Nucleus accumbens (tissue), 56 donors: ENCODE data around the gene CHD5.

ENCODE experiments used
- DNase-seq, 56 donors: peaks; one replicate each; lab custom pipeline; 2025; lab: John Stamatoyannopoulos, UW

Gene CHD5

DNA sequence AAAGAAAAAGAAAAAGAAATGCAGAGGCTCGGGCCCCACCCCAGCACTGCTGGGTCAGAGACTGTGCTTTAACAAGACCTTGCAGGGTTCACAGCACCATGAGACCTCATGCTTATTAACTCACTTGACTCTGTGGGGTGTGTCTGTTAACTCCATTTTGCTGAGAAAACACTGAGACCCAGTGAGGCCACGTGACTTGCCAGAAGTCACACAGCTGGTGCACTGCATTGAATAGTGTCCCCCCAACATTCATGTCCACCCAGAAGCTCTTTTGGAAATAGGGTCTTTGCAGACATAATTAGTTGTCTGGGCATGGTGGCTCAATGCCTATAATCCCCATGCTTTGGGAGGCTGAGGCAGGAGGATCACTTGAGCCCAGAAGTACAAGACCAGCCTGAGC, 39.7 kb downstream of the CHD5 start:
- no peak for DNase-seq

DNA sequence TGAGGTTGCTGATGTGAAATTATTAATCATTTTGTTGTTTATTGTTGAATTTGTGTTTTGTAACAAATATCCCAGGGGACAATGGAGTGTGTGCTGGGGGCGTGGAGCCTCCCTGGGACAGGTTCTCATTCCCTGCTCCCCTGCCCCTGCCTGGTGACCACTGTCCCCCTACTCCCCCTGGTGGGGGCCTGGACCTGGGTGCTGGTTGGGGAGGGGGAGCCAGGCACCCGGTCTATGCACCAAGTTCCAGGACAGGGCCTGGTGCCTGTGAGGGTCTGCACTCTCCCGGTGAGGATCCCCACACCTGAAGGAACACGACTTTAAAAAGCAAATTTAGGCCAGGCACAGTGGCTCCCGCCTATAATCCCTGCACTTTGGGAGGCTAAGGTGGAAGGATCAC, 42.4 kb downstream of the CHD5 start:
- no peak for DNase-seq

- DNase-seq, result no peak
Measured at GRCh38 chr1:6136516-6137220, 43.5 kb downstream of the CHD5 start.

DNA sequence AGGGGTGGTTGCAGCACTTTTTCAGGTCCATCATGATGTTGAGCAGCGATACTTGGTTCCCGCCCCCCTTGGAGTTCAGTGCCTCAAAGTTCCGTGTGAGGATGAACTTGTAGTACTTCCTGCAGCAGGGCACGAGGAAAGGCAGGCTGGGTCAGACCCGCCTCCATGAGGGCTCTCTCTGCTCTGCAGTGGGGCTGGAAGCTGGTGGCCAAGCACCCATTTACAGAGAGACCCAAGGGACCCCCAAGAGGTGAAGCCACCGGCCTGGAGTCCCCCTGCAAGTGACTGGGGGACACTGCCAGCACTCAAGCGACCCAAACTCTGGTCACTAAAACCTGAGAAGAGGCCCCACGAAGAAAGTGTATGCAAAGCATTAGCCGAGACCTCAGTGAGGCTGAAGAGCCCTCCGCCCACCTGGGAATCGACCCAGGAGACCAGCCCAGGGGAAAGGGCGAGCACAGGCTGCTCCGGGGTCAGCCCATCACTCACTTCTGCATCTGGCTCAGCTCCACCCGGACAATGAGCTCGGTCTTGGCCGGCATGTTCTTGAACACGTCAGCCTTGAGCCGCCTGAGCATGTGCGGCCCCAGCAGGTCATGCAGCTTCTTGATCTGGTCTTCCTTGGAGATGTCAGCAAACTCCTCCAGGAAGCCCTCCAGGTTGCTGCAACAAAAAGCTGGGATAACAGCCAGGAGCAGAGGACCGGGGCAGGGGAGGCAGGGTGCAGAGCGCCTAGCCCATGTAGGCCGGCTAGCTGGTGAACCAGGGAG, 45.2 kb downstream of the CHD5 start:
- DNase-seq, result no peak

DNA sequence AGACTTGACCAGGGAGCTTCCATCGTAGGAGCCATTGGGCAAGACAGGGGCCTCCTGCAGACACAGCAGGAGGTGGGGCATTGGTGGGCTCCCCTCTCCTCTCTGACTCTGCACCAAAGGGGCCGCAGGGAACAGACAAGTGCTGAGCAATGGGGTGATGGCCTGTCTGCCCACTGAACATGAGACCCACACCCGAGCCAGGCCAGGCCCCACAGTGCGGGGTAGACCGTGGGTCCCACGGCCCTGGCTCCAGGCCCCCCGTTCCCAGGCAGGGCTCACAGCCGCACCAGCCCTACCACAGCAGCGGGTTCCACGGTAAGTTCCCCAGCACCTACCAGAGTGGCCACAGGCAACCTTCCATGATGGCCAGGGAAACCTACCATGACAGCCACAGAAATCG, 45.9 kb downstream of the CHD5 start:
- DNase-seq, result no peak

DNA sequence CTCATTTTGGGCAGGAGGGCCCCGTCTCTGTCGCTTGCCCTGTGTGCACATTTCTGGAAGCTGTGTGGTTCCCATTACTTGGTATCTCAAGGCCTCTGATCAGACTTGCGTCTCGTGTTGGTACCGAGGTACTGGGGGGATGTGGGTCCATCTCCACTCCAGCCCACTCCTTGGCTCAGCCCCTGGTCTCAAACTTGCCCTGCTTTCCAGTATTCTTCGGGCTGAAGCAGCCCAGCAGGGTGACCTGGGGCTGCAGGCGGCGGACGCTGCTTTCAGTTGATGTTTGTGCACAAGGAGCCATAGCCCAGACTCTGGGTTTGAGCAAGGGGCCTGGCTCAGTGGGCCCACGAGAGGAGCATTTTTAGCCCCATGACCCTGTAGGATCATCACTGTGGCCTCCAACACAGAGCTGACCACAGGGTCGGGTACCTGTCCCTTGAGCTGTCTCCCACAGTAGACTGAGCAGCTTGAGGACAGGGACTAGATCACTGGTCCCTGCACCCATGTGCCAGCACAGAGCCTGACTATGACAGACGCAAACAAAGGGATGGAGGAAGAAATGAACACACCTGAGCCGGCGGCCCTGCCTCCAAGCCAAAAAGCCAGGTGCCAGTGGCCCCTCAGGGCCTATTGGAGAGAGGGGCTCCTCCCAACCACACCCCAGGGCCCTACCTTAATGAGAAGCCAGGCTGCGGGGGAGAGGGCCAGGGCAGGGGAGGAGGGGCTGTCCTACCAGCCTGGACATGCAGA, 46.8 kb downstream of the CHD5 start:
- no peak for DNase-seq

DNA sequence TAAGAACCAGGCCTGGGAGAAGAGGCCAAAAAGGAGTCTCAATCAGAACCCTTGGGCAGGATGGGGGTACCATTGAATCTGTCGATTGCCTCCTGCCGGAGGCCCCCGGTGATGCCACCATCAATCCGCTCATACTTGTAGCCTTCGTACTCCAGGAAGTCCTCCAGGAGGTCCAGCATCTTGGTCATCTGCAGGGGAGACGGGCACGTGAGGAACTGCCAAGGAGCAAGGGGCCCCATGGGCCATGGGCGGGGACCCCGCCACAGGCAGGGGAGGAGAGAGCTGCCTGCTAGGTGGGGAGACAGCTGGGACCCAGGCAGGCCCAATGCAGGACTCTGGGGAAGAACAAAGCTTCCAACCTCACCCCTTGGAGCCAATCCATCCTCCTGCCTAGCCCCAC, 48.6 kb downstream of the CHD5 start:
- DNase-seq, result no peak

GRCh38 chr1:6130596-6130995, 49.5 kb downstream of the CHD5 start:
- DNase-seq, result no peak

DNA sequence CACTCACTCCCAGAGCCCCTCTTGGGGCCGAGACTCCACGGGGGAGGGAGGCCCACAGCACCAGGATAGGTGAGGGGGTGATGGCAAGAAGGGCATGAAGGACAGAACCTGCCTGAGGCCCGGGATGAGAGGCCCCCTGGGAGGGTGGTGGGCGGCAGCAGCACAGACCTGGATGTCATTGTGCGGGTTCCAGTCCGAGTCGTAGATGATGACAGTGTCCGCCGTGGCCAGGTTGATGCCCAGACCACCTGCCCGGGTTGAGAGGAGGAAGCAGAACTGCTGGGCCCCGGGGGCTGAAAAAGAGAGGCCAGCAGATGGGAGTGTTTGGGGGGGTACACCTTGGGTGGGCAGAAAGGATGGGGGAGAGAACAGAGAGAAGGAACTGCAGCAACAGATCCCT, 50.1 kb downstream of the CHD5 start:
- DNase-seq, result no peak

DNA sequence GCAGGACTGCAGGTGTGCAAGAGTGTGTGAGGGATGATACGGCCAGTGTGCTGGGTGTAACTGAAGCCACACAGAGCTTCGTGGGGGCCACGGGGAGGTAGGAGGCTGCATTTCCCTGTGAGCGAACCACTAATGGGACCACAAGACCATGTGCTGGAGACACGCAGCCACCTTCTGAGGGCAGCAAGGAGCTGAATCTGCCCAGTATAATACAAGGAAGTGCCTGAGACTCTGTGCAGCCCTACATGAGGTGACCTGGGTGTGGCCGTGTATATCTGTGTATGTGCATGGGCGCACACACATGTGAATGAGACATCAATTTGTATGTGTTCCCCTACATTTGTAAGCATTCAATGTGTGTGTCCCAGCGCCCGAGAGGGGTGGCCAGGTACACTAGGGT, 50.8 kb downstream of the CHD5 start:
- no peak for DNase-seq

- DNase-seq, result no peak
Measured at GRCh38 chr1:6128276-6129081, 51.6 kb downstream of the CHD5 start.

DNA sequence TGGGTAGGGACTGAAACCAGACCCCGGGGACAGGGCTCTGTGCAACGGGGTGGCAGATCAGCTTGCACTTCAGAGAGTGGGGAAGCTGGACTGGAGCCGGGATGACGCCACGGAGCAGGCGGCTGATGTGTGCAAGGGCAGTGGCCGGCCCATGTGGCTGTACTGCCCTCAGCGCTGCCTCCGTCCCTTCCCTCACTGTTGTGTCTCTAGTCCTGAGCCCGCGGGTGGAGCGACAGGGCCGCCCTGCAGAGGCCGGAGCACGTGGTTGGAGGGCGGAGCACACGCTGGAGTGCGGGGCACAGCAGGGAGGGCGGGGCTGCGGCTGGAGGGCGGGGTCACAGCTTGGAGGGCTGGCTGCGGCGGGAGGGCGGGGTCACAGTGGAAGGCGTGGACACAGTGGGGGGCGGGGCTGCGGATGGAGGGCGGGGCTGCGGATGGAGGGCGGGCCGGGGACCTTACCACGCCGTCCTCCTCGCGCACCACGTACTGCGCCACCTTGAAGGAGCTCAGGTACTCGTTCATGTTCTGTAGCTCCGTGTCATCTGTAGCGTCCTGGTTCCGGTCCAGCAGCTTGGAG, 52.4 kb downstream of the CHD5 start:
- peak in 19 of 56 donors; percentile 2 to 70 (median 22) for DNase-seq

- DNase-seq, result no peak
Measured at GRCh38 chr1:6126521-6127067, 53.5 kb downstream of the CHD5 start.

- no peak for DNase-seq
Measured at GRCh38 chr1:6126028-6126427, 54.1 kb downstream of the CHD5 start.

DNA sequence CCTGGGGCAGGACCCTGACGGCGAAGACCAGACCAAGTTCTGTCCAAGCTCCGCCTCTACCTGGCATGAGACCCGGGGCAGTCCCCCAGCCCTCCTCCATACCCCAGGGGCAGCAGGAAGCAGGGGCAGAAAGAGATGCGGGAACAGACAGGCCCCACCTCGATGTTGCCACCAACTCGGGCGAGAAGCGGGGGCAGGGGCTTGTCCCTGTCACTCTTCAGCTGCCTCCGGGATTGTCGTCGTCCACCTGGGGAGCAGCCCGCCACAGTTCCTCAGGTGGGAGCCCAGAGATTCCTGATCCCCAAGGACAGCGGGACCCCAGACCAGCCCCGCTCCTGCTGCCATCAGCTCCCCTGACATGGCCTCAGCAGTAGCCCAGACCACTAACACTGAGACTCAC, 54.8 kb downstream of the CHD5 start:
- DNase-seq, result no peak

DNA sequence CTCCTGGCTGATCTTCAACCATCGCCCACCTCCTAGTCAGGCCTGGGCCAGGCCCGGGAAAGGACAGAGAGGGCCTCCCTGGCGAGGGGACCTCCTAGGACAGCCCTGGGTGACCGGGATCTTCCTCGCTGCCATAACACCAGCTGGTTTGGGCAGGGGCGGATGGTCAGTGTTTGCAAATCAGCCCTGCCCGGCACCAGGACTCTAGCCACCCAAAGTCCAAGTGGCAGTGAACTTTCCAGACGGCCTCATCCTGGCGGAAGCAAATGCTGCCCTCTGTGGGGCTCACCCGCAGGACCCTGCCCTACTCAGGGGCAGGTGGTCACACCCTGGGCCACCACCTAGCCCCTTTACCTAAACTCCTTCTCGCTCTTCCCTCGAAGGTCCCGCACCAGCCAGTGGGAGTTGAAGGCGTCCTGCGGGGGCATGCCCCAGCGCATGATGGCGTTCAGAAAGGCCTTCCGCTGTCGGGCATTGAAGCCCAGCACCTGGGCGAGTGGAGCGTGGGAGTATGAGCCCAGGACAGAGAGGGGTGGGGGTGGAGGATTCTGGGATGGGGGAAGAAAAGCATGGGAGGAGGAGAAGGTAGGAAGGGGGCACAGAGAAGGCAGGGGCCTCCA, 55.3 kb downstream of the CHD5 start:
- DNase-seq, result no peak

GRCh38 chr1:6124341-6124740, 55.8 kb downstream of the CHD5 start:
- no peak for DNase-seq

DNA sequence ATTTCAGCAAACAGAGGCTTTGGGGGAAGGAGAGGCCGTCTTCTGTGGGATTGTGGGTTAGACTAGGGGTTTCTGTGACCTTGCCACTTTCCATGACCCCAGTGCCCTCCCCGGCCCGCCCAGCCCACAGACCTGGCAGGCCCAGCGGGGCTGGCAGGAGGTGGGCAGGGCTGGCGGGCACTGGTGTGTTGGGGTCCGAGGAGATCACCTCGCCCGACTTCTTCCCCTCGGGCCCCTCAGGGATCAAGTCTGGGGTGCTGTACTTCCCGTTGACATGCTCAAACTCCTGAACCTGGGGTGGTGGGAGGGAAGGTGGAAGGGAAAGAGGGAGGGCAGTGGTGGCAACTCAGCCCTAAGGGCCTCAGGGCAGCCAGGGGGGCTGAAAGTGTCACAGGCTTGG, 56.3 kb downstream of the CHD5 start:
- DNase-seq, result no peak

GRCh38 chr1:6123083-6123482, 57.0 kb downstream of the CHD5 start:
- no peak for DNase-seq
